ENCODE measurements around the gene MYH6. TPM values are rescaled to one million over a fixed set of nuclear protein-coding genes. Genes with fewer than 3 reads are reported as not detected.

The MYH6 gene
- total and polyA plus RNA-seq, 7 donors, result 1.5 to 4.9 (median 3.0) TPM; not detected in 4

DNA sequence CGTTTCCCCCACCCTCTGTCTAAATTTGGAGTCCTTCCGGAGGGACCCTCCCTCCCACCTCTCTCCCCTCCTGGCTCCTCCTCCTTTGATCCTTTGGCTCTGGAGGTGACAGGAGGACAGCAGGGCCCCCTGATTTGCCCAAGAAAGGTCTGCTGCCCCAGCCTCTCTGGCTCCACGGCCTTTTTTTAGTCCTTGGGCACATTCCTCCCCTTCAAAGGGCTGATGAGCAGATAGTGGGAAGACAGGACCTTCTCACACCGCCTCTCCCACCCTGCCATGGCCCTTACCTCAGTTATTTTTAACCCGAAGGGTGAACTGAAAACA is 196 bp upstream of the MYH6 start:
- 56 to 65% methylated on average over 5 of the region's 5 CpGs for WGBS, 2 donors
- TF ChIP-seq, protein P1, sequence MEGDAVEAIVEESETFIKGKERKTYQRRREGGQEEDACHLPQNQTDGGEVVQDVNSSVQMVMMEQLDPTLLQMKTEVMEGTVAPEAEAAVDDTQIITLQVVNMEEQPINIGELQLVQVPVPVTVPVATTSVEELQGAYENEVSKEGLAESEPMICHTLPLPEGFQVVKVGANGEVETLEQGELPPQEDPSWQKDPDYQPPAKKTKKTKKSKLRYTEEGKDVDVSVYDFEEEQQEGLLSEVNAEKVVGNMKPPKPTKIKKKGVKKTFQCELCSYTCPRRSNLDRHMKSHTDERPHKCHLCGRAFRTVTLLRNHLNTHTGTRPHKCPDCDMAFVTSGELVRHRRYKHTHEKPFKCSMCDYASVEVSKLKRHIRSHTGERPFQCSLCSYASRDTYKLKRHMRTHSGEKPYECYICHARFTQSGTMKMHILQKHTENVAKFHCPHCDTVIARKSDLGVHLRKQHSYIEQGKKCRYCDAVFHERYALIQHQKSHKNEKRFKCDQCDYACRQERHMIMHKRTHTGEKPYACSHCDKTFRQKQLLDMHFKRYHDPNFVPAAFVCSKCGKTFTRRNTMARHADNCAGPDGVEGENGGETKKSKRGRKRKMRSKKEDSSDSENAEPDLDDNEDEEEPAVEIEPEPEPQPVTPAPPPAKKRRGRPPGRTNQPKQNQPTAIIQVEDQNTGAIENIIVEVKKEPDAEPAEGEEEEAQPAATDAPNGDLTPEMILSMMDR (IDR thresholded peaks at IDR 0.05), result no peak
- TF ChIP-seq POLR2AphosphoS5 (IDR thresholded peaks at IDR 0.05), result no peak
- TF ChIP-seq EP300 (IDR thresholded peaks at IDR 0.05), result no peak
- TF ChIP-seq POLR2A (IDR thresholded peaks at IDR 0.05), result no peak
- H3K9me3 ChIP-seq, result no peaks in the 10 kb centered on the region
- H3K27ac ChIP-seq, result no peak overlapping the region
- H3K36me3 ChIP-seq, result no peaks in the 10 kb centered on the region
- no peak for DNase-seq
- H3K27me3 ChIP-seq, result peaks cover 0 to 5% (median 0%) of the 10 kb centered on the region in 3 donors
- intact Hi-C loops (cut with DNase I), result no loop called here
- no peak overlapping the region for H3K4me3 ChIP-seq
- H3K4me1 ChIP-seq, result no peaks in the 10 kb centered on the region

DNA sequence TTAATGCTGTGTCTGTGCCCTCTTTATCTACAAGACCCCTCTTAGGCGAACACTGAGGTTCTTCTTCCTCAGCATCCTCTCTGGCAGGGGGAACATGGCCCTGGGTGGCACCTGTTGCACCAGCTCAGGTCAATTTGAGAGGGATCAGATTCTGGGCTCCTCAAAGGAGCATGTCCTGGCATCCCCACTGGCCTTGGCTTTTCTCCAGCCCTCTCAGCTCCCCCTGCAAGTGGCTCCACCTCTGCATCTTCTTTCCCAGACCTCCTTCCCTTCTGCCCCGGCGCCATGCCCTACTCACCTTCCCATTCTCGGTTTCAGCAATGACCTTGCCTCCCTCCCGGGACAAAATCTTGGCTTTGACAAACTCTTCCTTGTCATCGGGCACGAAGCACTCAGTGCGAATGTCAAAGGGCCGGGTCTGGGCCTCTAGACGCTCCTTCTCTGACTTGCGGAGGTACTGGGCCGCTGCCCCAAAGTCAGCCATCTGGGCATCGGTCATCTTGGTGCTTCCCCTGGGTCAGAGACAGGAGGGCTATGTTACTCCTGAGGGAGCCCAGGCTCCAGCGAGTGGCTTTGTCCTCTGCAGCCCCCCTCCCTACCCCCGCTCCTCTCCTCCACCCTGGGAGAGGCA is 1.2 kb downstream of the MYH6 start:
- Histone ChIP-seq H3K36me3 (no peaks in the 10 kb centered on the region), H3K4me1 (no peaks in the 10 kb centered on the region), H3K9me3 (no peaks in the 10 kb centered on the region), H3K27me3 (peaks cover 0 to 5% (median 0%) of the 10 kb centered on the region in 3 donors), H3K4me3 (no peak overlapping the region), H3K27ac (no peak overlapping the region)
- intact Hi-C loops (cut with DNase I), result no loop called here
- WGBS, 2 donors, result 87 to 92% methylated on average over 15 of the region's 15 CpGs
- no peak for DNase-seq
- TF ChIP-seq POLR2AphosphoS5 (IDR thresholded peaks at IDR 0.05), result no peak
- TF ChIP-seq POLR2A (IDR thresholded peaks at IDR 0.05), result no peak
- TF ChIP-seq, protein P1 (IDR thresholded peaks at IDR 0.05), result no peak
- no peak for TF ChIP-seq EP300 (IDR thresholded peaks at IDR 0.05)

DNA sequence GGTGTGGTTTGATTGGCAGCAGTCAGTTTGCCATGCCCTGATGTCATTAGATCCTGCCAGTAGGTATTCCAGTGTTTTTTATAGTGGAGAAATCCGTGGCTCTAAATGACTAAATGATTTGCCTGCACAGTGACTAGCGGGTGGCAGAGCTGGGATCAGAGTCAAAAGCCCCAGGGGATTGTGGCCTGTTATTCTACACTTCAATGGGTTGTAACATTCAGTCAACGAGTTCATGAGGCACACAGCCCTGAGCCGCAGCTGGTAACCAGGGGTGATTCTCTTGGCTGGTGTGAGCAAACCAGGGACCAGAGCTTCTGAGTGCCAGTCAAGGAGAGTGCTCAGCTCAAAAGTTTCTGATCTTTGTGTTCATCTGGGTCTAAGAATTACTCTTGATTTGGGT is 1.8 kb downstream of the MYH6 start:
- TF ChIP-seq POLR2AphosphoS5 (IDR thresholded peaks at IDR 0.05) (no peak), EP300 (IDR thresholded peaks at IDR 0.05) (no peak), POLR2A (IDR thresholded peaks at IDR 0.05) (no peak)
- TF ChIP-seq, protein P1 (IDR thresholded peaks at IDR 0.05), result no peak
- no peak overlapping the region for H3K27ac ChIP-seq
- no peaks in the 10 kb centered on the region for H3K9me3 ChIP-seq
- intact Hi-C loops (cut with DNase I), result no loop called here
- DNase-seq, result no peak
- no peaks in the 10 kb centered on the region for H3K36me3 ChIP-seq
- no peak overlapping the region for H3K4me3 ChIP-seq
- peaks cover 0 to 5% (median 0%) of the 10 kb centered on the region in 3 donors for H3K27me3 ChIP-seq
- no peaks in the 10 kb centered on the region for H3K4me1 ChIP-seq
- WGBS, 2 donors, result 54 to 58% methylated on average over 4 of the region's 4 CpGs

DNA sequence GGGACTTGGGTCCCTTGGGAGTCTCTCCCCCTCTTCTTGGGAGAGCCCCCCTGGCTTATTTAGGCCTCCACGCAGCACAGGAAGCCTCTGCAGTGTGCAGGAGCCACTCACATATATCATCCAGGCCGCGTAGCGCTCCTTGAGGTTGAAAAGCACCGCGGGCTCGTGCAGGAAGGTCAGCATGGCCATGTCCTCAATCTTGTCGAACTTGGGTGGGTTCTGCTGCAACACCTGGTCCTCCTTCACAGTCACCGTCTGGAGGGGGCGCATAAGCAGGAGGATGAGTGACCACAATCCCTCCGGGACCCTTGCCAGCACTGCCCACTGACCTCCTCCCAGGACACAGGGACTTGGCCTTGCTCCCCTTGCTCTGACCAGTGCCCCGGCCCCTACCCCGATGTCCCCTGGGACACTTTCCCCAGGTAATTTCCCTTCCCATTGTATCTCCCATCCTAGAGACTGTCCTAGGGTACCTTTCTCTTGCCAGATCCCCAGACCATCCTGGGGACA is 2.5 kb downstream of the MYH6 start:
- DNase-seq, result no peak
- TF ChIP-seq, protein P1 (IDR thresholded peaks at IDR 0.05), result no peak
- TF ChIP-seq POLR2AphosphoS5 (IDR thresholded peaks at IDR 0.05) (no peak), EP300 (IDR thresholded peaks at IDR 0.05) (no peak)
- intact Hi-C loops (cut with DNase I), result no loop called here
- Histone ChIP-seq H3K4me1 (no peaks in the 10 kb centered on the region), H3K27ac (no peak overlapping the region), H3K36me3 (no peaks in the 10 kb centered on the region), H3K9me3 (no peaks in the 10 kb centered on the region), H3K27me3 (peaks cover 0 to 5% (median 0%) of the 10 kb centered on the region in 3 donors), H3K4me3 (no peak overlapping the region)
- 80 to 91% methylated on average over 13 of the region's 13 CpGs for WGBS, 2 donors

DNA sequence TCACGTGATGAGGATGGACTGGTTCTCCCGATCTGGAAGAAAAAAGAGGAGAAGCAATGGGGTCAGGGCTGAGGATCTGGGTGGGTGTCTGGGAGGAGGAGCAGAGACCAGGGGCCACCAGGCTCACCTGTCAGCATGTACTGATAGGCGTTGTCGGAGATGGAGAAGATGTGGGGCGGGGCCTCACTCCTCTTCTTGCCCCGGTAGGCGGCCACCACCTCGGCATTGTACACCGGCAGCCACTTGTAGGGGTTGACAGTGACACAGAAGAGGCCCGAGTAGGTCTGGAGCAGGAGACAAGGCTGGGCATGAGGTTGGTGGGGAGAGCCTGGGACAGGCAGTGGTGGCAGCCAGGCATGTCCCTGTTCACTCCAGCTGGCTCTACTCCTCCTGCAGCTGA is 3.0 kb downstream of the MYH6 start:
- intact Hi-C loops (cut with DNase I), result no loop called here
- TF ChIP-seq POLR2A (IDR thresholded peaks at IDR 0.05) (no peak), POLR2AphosphoS5 (IDR thresholded peaks at IDR 0.05) (no peak), EP300 (IDR thresholded peaks at IDR 0.05) (no peak)
- TF ChIP-seq, protein P1 (IDR thresholded peaks at IDR 0.05), result no peak
- no peak for DNase-seq
- Histone ChIP-seq H3K9me3 (no peaks in the 10 kb centered on the region), H3K4me3 (no peak overlapping the region), H3K27me3 (peaks cover 0 to 5% (median 0%) of the 10 kb centered on the region in 3 donors), H3K36me3 (no peaks in the 10 kb centered on the region), H3K27ac (no peak overlapping the region), H3K4me1 (no peaks in the 10 kb centered on the region)
- WGBS, 2 donors, result 71 to 87% methylated on average over 10 of the region's 10 CpGs

All from sigmoid colon (tissue), 7 donors.